Measurements from ENCODE around the gene NBPF26.
"Not testable (repeated sequence)": the region's sequence is repeated elsewhere in the genome, so short reads cannot be mapped to it uniquely, and the experiment has no call there.

NBPF26 gene

DNA sequence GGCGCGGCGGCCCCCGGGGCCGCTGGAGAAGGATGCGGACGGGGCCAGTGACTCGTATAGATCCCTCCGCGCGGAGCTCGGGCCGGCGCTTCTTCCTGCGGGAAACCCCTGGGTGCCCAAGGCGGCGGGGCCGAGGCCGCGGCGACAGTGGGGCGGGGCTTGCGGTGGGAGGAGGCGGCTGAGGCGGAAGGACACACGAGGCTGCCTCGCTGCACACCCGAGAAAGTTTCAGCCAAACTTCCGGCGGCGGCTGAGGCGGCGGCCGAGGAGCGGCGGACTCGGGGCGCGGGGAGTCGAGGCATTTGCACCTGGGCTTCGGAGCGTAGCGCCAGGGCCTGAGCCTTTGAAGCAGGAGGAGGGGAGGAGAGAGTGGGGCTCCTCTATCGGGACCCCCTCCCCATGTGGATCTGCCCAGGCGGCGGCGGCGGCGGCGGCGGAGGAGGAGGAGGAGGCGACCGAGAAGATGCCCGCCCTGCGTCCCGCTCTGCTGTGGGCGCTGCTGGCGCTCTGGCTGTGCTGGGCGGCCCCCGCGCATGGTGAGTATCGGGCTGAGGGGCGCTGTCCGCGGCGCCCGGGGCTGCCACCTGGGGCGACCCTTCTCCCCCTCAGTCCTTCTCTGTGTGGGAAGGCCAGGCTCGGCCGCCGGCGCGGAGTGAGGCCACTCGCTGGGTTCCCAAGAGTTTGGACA lies at the start of gene NBPF26:
TSS of gene NBPF26 (plus strand) at position 231 of the 688 bp plus-strand sequence.
- H3K4me3 ChIP-seq (ENCODE audit: low read length), result peak within 1 kb of the TSS; percentile 66; the same call in 1 of the 2 replicates
- not testable (repeated sequence) for H3K9ac ChIP-seq (ENCODE audit: low read depth, low read length); H3K27ac ChIP-seq (ENCODE audit: low read length); H3K4me1 ChIP-seq (ENCODE audit: insufficient read depth, low read length); H3K27me3 ChIP-seq (ENCODE audit: insufficient read depth, low read length); H3K9me3 ChIP-seq (ENCODE audit: insufficient read depth, low read depth, low read length); H3K36me3 ChIP-seq (ENCODE audit: insufficient read depth, low read depth, low read length)

DNA sequence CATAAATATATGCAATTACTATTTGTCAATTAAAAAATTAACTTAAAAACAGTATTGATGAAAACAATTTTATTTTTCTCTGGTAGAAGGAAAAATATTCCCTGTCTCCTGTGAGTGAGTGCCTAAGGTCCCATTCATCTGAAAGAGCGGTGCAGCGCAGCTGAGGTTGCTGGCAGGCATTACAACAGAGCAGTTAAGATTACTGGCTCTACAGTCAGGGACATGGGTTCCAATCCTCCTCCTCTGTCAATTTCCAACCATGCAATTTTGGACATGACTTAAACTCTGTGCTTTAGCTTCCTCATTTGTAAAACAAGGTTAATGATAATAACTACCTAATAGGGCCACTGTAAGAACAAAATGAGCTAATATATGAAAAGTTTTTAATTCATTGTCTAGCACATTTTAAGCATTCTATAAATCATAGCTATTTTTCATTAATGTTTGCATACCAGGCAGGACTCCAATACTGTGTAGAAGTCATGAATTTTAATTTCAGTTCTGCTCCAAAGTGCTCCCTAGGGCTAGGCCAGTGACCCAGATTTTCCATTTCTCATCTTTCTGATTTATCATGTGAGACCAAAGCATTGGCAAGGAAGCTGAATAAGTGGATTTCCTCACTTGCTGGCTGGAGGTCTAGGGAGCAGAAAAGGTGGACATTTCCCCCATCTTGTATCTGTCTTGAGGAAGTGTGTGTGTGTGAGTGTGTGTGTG lies 43.5 kb upstream of the NBPF26 start:
- H3K27ac ChIP-seq (ENCODE audit: low read length); H3K9me3 ChIP-seq (ENCODE audit: insufficient read depth, low read depth, low read length); H3K27me3 ChIP-seq (ENCODE audit: insufficient read depth, low read length); H3K9ac ChIP-seq (ENCODE audit: low read depth, low read length); H3K4me3 ChIP-seq (ENCODE audit: low read length); H3K36me3 ChIP-seq (ENCODE audit: insufficient read depth, low read depth, low read length); H3K4me1 ChIP-seq (ENCODE audit: insufficient read depth, low read length): not testable (repeated sequence)

DNA sequence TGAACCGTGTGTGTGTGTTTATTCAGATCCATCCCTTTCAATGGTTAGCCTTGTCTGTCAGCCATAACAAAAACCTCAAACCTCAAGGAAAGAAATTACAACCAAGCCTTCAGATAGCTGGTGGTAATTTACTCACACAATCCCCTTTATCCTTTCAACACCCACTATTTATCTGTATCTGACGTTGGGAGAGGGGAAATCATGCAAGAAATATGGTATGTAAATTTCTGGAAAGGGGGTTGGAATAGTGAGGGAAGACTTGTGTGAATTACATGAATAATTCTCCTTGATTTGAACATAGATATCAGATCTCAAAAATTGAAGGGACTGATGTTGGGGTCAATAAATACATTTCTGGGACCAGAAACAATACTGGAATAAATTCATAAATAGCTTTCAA lies 42.8 kb upstream of the NBPF26 start:
- not testable (repeated sequence) for H3K9ac ChIP-seq (ENCODE audit: low read depth, low read length); H3K27ac ChIP-seq (ENCODE audit: low read length); H3K9me3 ChIP-seq (ENCODE audit: insufficient read depth, low read depth, low read length); H3K4me1 ChIP-seq (ENCODE audit: insufficient read depth, low read length); H3K36me3 ChIP-seq (ENCODE audit: insufficient read depth, low read depth, low read length); H3K4me3 ChIP-seq (ENCODE audit: low read length); H3K27me3 ChIP-seq (ENCODE audit: insufficient read depth, low read length)

DNA sequence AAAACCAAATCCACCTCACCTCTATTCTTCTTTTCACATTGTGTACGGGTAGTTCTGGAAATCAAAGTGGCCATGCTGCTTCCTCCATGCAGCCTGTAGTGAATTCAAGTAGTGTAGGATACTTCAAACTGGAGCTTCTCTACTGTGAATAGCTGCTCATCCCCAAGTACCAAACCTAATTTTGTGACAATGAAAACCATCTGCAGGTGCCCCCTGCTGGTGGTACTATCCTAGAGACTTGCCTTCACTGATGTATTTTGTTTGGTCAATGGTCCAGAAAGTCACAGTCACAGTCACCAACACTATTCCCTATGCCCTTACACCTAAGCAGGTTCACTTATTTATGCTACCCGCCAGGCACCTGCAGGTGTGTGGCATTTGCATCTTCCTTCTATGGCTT lies 39.3 kb upstream of the NBPF26 start:
- not testable (repeated sequence) for H3K9me3 ChIP-seq (ENCODE audit: insufficient read depth, low read depth, low read length); H3K27ac ChIP-seq (ENCODE audit: low read length); H3K27me3 ChIP-seq (ENCODE audit: insufficient read depth, low read length); H3K4me1 ChIP-seq (ENCODE audit: insufficient read depth, low read length); H3K9ac ChIP-seq (ENCODE audit: low read depth, low read length); H3K4me3 ChIP-seq (ENCODE audit: low read length); H3K36me3 ChIP-seq (ENCODE audit: insufficient read depth, low read depth, low read length)

DNA sequence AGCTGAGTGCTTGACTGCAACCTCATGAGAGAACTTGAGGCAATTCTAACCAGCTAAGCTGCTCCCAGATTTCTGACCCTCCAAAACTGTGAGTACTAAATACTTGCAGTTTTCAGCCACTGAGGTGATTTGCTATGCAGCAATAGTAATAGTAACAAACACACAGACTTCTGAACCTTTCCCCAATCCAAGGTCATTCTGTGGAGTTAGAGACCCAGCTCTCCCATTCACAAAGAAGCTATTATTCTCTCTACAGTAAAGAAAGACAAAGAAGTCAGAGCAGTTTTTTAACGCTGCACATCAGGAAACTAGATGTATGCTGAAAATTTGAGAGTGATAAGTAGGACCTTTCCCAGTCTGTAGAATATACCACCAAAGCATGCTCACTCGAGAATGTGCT lies 38.1 kb upstream of the NBPF26 start:
- not testable (repeated sequence) for H3K27me3 ChIP-seq (ENCODE audit: insufficient read depth, low read length); H3K9me3 ChIP-seq (ENCODE audit: insufficient read depth, low read depth, low read length); H3K27ac ChIP-seq (ENCODE audit: low read length); H3K4me3 ChIP-seq (ENCODE audit: low read length); H3K9ac ChIP-seq (ENCODE audit: low read depth, low read length); H3K36me3 ChIP-seq (ENCODE audit: insufficient read depth, low read depth, low read length); H3K4me1 ChIP-seq (ENCODE audit: insufficient read depth, low read length)

DNA sequence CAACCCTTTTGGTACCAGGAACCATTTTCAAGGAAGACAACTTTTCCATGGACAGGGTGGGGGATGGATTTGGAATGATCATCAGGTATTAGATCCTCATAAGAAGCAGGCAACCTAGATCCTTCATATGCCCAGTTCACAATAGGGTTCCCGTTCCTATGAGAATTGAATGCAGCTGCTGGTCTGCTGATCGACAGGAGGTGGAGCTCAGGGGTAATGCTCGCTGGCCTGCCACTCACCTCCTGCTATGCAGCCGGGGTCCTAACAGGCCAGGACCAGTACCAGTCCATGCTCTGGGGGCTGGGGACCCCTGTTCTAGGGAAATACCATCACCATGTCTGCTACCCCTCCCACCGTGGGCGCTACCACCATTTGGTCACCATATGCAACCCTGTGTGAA lies 36.5 kb upstream of the NBPF26 start:
- not testable (repeated sequence) for H3K9me3 ChIP-seq (ENCODE audit: insufficient read depth, low read depth, low read length); H3K36me3 ChIP-seq (ENCODE audit: insufficient read depth, low read depth, low read length); H3K27ac ChIP-seq (ENCODE audit: low read length); H3K4me1 ChIP-seq (ENCODE audit: insufficient read depth, low read length); H3K27me3 ChIP-seq (ENCODE audit: insufficient read depth, low read length); H3K4me3 ChIP-seq (ENCODE audit: low read length); H3K9ac ChIP-seq (ENCODE audit: low read depth, low read length)

DNA sequence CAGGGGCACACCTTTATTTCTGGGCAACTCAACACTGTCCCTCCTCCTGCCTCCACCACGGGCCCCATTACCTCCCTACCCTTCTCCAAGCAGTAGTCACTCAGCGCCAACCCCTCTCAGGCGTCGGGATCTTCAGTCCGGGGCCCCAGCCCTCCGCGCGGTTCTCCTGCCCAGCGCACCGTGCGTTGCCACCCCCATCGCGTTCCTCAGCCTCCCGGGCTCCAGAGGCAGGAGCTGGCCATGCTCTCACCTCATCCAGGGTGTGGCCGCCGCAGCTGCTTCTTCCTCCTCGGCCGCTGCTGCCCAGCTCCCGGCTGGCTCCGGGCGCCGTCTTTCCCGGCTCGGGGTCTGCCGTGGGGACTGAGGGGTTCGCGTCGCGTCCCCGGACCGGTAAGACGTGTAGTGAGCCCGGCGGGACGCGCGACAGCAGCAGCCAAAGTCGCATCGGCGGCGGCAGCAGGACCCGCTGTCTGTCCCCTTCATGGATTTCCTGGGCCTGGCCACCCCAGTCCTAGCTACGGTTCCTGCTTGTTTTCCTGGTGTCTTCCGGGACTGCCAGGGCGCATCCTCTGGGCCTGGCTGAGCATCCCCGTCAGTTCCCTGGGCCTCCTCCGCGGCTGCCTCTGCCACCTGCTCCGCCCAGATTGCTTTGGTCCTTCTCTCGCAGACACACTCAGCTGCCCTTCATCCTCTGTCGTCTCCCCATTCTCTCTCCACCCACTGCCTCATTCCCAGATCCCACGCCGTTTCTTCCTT lies 22.8 kb upstream of the NBPF26 start:
- H3K27ac ChIP-seq (ENCODE audit: low read length); H3K36me3 ChIP-seq (ENCODE audit: insufficient read depth, low read depth, low read length); H3K4me3 ChIP-seq (ENCODE audit: low read length): not testable (repeated sequence)

DNA sequence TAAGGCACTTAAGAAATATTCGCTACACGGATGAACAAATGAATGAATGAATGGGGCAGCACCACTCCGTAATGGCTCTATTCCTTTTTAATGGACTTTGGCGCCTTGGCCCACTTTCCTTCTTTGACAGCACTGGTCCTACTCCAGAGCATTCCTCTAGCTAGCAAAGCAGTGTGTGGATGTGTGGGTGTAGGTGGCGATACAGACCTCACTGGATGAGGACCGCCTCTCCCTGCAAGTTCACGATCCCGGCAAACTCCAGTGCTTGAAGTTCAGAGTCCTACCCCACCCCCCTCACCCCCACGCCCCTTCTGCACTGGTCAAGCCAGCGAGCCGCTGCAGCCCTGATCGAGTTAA lies 409 bp upstream of the NBPF26 start:
- peak overlapping the region; percentile 30; the same call in 1 of the 2 replicates for H3K4me3 ChIP-seq (ENCODE audit: low read length)

More for the DNA sequence above, 22.8 kb upstream of the NBPF26 start:
- not testable (repeated sequence) for H3K9ac ChIP-seq (ENCODE audit: low read depth, low read length); H3K4me1 ChIP-seq (ENCODE audit: insufficient read depth, low read length); H3K9me3 ChIP-seq (ENCODE audit: insufficient read depth, low read depth, low read length); H3K27me3 ChIP-seq (ENCODE audit: insufficient read depth, low read length)

DNA sequence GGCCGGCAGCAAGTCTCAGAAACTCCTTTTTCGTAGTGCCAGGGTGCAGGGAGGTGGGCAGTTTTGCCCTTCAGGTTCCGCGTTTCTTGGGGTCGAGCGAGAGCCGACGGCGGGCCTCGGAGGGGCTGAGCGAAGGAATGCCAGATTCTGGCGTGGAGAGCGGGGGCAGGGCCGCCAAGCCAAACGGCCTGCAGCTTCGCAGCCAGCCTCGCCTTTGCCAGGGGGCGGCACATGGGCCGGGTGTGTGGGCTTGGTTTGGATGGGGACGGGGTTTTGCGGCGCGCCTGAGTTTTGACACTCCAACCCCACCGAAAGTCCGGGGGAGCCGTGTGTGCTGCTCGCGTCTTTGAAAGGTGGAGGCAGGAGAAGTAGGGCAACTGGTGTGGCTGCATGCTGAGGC lies 762 bp downstream of the NBPF26 start:
- H3K4me3 ChIP-seq (ENCODE audit: low read length), result peak overlapping the region; percentile 66; the same call in 1 of the 2 replicates
- H3K9me3 ChIP-seq (ENCODE audit: insufficient read depth, low read depth, low read length); H3K27ac ChIP-seq (ENCODE audit: low read length); H3K27me3 ChIP-seq (ENCODE audit: insufficient read depth, low read length); H3K4me1 ChIP-seq (ENCODE audit: insufficient read depth, low read length); H3K36me3 ChIP-seq (ENCODE audit: insufficient read depth, low read depth, low read length); H3K9ac ChIP-seq (ENCODE audit: low read depth, low read length): not testable (repeated sequence)

More for the DNA sequence above, 409 bp upstream of the NBPF26 start:
- not testable (repeated sequence) for H3K4me1 ChIP-seq (ENCODE audit: insufficient read depth, low read length); H3K27me3 ChIP-seq (ENCODE audit: insufficient read depth, low read length); H3K9me3 ChIP-seq (ENCODE audit: insufficient read depth, low read depth, low read length); H3K9ac ChIP-seq (ENCODE audit: low read depth, low read length); H3K36me3 ChIP-seq (ENCODE audit: insufficient read depth, low read depth, low read length); H3K27ac ChIP-seq (ENCODE audit: low read length)

DNA sequence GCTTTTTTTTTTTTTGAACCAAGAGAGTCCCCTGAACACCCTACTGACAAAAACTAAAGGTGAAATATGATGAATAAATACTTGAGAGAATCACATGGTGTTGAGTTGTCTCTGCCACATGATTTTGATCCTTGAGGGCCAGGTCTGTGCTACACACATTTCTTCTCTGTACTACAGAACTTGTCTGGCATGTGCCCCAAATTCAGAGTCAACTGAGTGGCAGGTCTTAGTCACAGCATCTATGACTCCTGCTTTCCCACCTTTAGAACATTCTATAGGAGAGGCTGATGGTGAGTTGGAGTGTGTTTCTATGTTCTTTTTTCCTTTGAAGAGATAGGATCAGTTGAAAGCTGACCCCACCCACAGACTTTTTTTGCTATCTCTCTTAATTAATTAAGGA lies 5.1 kb downstream of the NBPF26 start:
- not testable (repeated sequence) for H3K27me3 ChIP-seq (ENCODE audit: insufficient read depth, low read length); H3K9me3 ChIP-seq (ENCODE audit: insufficient read depth, low read depth, low read length); H3K9ac ChIP-seq (ENCODE audit: low read depth, low read length); H3K4me1 ChIP-seq (ENCODE audit: insufficient read depth, low read length); H3K4me3 ChIP-seq (ENCODE audit: low read length); H3K27ac ChIP-seq (ENCODE audit: low read length); H3K36me3 ChIP-seq (ENCODE audit: insufficient read depth, low read depth, low read length)

DNA sequence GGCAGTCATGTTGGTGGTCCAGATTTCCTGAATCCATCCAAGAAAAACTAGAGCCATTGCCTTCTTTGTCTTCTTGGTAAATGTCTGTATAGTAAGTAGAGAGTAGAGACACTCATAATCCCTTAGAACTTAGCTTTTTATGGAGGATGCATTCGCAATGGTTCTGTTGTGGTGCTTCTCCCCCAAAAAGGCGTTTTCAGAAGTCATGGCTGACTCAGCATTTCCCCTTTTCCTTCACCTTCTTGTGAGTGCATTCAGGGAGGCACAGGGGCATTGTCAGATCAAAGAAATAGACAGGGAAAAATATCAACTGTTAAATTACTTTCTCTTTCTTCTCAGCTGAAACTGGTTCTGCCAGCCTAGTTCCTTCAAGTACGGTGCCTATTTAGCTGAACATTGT lies 45.3 kb downstream of the NBPF26 start:
- not testable (repeated sequence) for H3K36me3 ChIP-seq (ENCODE audit: insufficient read depth, low read depth, low read length); H3K27me3 ChIP-seq (ENCODE audit: insufficient read depth, low read length); H3K4me1 ChIP-seq (ENCODE audit: insufficient read depth, low read length); H3K4me3 ChIP-seq (ENCODE audit: low read length); H3K9ac ChIP-seq (ENCODE audit: low read depth, low read length); H3K9me3 ChIP-seq (ENCODE audit: insufficient read depth, low read depth, low read length); H3K27ac ChIP-seq (ENCODE audit: low read length)

DNA sequence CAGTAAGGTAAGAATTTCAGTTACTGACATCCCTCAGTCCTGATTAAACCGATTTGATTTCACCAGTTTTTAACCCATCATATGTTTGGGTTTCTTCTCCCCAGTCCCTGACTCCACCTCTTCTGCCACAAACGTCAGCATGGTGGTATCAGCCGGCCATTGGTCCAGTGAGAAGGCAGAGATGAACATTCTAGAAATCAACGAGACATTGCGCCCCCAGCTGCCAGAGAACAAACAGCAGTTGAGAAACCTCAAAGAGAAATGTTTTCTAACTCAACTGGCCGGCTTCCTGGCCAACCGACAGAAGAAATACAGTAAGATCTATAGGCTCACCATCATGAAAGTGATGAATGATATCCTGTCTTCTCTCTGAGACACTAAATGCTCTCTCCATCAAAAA lies 81.7 kb downstream of the NBPF26 start:
- not testable (repeated sequence) for H3K36me3 ChIP-seq (ENCODE audit: insufficient read depth, low read depth, low read length); H3K4me3 ChIP-seq (ENCODE audit: low read length); H3K9ac ChIP-seq (ENCODE audit: low read depth, low read length); H3K9me3 ChIP-seq (ENCODE audit: insufficient read depth, low read depth, low read length); H3K27ac ChIP-seq (ENCODE audit: low read length); H3K27me3 ChIP-seq (ENCODE audit: insufficient read depth, low read length); H3K4me1 ChIP-seq (ENCODE audit: insufficient read depth, low read length)
